ENCODE measurements around the gene C1QTNF7. TPM values are rescaled to one million over a fixed set of nuclear protein-coding genes. Genes with fewer than 3 reads are reported as not detected.

C1QTNF7 gene
- total RNA-seq, 1 donor from 2014 or later = 0.41 TPM

GRCh38 chr4:15413010-15413622 lies 14.7 kb upstream of the C1QTNF7 start:
- FAIRE-seq = no peak
- no peak for DNase-seq (ENCODE audit: low spot score in 2 of 2)

DNA sequence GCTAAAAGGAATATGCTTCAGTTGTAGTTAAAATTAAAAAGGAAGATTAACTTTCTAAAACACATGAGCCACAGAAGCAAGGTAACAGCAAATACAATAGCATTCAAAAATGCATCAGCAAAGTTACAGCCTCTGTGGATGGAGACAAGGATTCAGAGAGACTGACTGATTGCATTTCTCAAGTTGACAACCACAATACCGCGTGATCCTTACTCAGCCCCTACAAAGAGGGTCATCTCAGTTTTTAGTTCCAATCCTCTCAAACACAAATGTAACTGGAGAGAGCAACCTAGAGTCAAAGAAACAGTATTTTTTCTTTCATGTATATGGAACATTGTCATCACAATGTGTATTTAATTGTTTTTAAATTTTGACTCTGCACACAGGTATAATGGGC lies 14.2 kb upstream of the C1QTNF7 start:
- FAIRE-seq (no peak), DNase-seq (ENCODE audit: low spot score in 2 of 2) (no peak)

DNA sequence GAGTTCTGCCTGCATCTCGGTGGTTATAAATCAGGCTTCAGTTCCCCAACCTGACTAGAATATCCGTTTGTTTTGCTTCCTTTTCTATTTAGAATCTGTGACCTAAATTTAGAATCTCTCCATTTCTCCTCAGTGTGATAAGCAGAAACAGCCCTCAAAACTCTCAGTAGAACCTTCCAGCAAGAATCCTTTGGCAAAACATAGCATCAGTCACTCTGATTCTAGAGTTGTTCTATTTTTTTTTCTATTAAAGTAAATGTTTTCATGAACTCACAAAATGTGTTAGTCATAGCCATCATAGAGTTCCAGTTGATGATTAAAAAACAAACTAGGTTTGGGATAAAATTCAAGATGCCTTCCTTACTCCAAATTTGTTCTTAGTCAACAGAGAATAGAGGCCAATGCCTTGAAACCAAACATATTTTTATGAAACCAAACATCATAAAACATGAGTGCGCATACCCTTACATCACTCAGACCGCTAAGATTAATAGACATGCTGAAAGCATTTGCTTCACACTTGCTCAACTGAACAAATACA lies 13.2 kb upstream of the C1QTNF7 start:
- FAIRE-seq = no peak
- DNase-seq (ENCODE audit: low spot score in 2 of 2) = no peak

DNA sequence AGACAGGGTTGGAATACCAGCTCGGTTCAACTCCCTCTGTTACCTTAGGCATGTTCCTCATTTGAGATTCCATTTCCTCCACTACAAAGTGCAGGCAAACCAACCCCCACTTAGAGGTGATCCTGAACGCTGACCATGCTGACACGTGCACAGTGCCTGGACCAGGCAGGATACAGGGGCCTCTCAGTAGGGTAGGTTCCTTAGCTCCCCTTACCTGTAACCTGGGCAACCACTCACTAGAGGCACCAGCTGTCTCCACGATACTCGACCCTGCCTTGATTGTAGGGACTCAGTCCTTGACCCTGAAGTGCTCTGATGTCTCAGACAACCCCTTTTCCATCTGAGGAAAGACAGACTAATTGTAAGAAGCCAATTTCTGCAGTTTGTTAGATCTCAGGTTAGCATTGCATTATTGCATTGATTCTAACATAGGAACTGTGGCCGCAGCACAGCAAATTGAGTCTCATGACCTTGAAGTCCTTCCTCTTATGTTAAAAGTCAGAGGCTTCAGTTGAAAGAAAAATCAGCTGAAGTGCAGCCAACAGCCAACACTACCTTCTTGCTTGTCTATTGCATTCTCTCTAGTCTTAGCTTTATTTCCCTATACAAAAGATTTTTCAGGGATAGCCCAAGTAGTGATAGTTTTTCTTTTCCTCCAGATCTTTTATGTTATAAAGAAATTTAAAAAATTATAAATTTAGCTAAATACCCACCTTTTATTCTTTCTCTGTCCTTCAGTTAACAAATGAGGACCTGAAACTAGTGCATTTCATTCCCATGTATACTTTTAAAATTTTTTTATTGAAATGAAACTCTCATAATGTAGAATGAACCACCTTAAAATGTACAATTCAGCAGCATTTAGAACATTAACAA lies 11.2 kb upstream of the C1QTNF7 start:
- DNase-seq (ENCODE audit: low spot score in 2 of 2) (no peak), FAIRE-seq (no peak)

- DNase-seq (ENCODE audit: low spot score in 2 of 2) = no peak
- no peak for FAIRE-seq
These were observed 10.6 kb upstream of the C1QTNF7 start for GRCh38 chr4:15417233-15417660.

GRCh38 chr4:15418956-15419355 lies 8.9 kb upstream of the C1QTNF7 start:
- FAIRE-seq (no peak), DNase-seq (ENCODE audit: low spot score in 2 of 2) (no peak)

- no peak for DNase-seq (ENCODE audit: low spot score in 2 of 2)
- no peak for FAIRE-seq
These were observed 7.2 kb upstream of the C1QTNF7 start for GRCh38 chr4:15420642-15421041.

DNA sequence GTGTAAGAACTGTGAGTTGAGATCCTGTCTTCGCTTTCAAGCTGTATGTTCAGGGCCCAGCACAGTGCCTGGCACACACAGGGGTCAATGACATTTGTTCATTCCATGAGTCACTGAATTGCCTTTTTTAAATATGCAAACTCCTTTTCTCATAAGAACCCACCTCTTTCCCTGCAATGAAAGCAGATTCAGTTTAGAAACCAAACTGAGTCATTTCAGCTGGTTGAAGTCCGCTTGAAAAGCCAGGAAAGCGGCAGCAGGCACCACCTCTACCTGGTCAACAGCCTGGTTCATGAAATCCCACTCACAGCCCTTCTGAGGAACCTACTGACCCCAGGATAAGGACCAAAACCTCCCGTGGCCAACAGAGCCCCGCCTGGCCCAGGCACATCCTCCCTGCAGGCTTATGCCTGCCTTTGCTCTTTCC lies 4.5 kb upstream of the C1QTNF7 start:
- no peak for DNase-seq (ENCODE audit: low spot score in 2 of 2)
- FAIRE-seq = no peak

- FAIRE-seq = no peak
- DNase-seq (ENCODE audit: low spot score in 2 of 2) = no peak
These were observed 2.3 kb upstream of the C1QTNF7 start for GRCh38 chr4:15425520-15425919.

- DNase-seq (ENCODE audit: low spot score in 2 of 2) (no peak), FAIRE-seq (no peak)
These were observed 672 bp upstream of the C1QTNF7 start for GRCh38 chr4:15427161-15427560.

GRCh38 chr4:15428611-15429010 lies 778 bp downstream of the C1QTNF7 start:
- no peak for FAIRE-seq

GRCh38 chr4:15434091-15434490 lies 6.3 kb downstream of the C1QTNF7 start:
- FAIRE-seq (no peak), DNase-seq (ENCODE audit: low spot score in 2 of 2) (no peak)

More at GRCh38 chr4:15428611-15429010, 778 bp downstream of the C1QTNF7 start:
- no peak for DNase-seq (ENCODE audit: low spot score in 2 of 2)

DNA sequence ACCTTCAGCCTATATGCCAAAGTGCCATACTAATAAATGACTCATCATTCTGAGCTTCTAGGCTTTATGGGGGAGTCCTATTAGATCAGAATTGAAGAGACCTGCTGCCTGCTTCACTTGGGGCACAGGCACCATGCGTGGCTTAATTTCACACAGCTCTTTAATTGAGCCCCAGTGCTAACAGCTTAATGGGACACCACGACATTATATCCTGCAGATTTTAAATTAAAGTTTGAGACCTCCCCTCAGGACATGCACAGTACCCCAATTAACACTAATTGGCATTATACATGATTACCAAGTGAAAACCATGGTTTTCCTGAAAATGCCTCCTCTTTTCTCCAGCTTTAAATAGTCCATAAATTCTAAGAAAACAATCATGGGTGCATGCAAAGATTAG lies 6.8 kb downstream of the C1QTNF7 start:
- DNase-seq (ENCODE audit: low spot score in 2 of 2) = no peak
- no peak for FAIRE-seq

- FAIRE-seq = no peak
- DNase-seq (ENCODE audit: low spot score in 2 of 2) = no peak
These were observed 8.7 kb downstream of the C1QTNF7 start for GRCh38 chr4:15436513-15436912.

GRCh38 chr4:15438939-15439524 lies 11.2 kb downstream of the C1QTNF7 start:
- DNase-seq (ENCODE audit: low spot score in 2 of 2) (no peak), FAIRE-seq (no peak)

- FAIRE-seq (no peak), DNase-seq (ENCODE audit: low spot score in 2 of 2) (no peak)
These were observed 15.7 kb downstream of the C1QTNF7 start for GRCh38 chr4:15443371-15444160.

- DNase-seq (ENCODE audit: low spot score in 2 of 2) = no peak
- FAIRE-seq = no peak
These were observed 16.4 kb downstream of the C1QTNF7 start for GRCh38 chr4:15444276-15444675.

DNA sequence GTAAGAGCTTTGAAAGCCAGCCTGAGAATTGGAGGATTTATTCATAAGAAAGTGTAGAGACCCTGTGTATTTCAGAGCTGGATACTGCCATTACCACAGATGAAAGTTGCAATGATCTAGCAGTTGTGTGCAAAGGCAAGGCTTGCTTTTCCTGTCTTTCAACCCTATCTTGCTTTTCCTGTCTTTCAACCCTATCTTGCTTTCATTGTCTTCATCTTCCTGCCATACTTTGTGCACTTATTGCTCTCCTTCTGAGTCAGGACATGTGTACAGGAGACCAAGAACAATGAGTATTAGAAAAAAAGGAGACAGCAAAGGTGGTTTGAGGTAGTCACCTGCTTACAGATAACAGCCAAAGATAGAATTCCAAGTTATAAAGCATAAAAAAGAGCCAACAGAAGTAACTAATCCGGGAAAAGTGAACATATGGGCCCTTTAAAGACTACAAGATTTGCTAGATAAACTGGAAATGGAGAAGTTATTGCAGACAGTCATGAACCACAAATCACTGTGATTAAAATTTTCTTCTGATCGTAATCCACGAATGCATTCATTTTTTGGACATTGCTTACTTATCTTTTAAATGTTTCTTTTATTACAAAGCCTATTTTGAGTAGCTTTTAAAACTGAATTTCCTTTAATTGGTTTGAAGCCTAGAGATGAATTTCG lies 17.2 kb downstream of the C1QTNF7 start:
- no peak for DNase-seq (ENCODE audit: low spot score in 2 of 2)
- no peak for FAIRE-seq

DNA sequence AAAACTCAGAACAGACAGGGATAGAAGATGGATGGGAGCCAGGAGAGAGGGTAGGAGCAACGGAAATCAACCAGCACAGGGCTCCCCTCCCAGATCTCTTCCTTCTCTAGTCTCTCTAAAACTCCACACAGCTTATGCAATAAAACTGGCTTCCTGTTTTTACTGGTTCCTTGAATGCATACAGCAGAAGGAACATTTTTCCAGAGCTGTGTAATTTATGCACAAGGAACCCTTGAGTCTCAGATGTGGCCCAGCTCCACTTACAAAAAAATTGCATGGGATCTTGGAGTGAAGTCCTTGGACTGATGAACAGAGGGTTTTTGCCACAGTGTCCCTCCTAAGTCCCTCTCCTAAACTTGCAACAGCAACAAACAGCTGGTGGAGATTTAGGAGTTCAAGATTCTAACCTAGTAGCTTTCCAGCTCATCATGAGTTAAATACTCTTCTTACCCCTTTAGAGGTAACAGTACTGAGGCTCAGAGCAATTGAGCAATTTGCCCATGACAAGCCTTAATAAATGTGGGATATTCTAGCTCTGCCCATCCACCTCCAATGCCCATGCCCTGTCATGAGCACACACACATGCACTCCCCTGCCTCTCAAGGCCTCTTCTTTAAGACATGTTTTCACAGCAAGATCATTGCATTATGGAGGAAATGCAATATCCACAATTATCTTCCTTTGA lies 23.5 kb downstream of the C1QTNF7 start:
- no peak for FAIRE-seq
- DNase-seq (ENCODE audit: low spot score in 2 of 2) = no peak
